ENCODE data around the gene DCUN1D2. TPM values are rescaled to one million over a fixed set of nuclear protein-coding genes. Genes with fewer than 3 reads are reported as not detected.
A peak's percentile ranks its signal among the peaks of the same experiment; 100 is the strongest.

The DCUN1D2 gene
- total RNA-seq, 1 donor from 2014 or later, result 24.6 TPM

GRCh38 chr13:113417008-113417751 lies 73.3 kb downstream of the DCUN1D2 start:
- Histone ChIP-seq H3K4me3 (no peak overlapping the region), H3K27me3 (peaks cover 11% of the 10 kb centered on the region)
- no peak for TF ChIP-seq CTCF (IDR thresholded peaks at IDR 0.05)

GRCh38 chr13:113415825-113416224 lies 74.7 kb downstream of the DCUN1D2 start:
- H3K4me1 ChIP-seq, result no peaks in the 10 kb centered on the region
- intact Hi-C loops (cut with DNase I), result no loop called here
- no peak for TF ChIP-seq CTCF (IDR thresholded peaks at IDR 0.05)
- ATAC-seq, result no peak
- no peaks in the 10 kb centered on the region for H3K9me3 ChIP-seq
- no peak overlapping the region for H3K27ac ChIP-seq
- peaks cover 11% of the 10 kb centered on the region for H3K27me3 ChIP-seq
- H3K36me3 ChIP-seq, result no peaks in the 10 kb centered on the region
- no peak overlapping the region for H3K4me3 ChIP-seq
- no peak for DNase-seq

More at GRCh38 chr13:113417008-113417751, 73.3 kb downstream of the DCUN1D2 start:
- intact Hi-C loops (cut with DNase I), result no loop called here
- Histone ChIP-seq H3K27ac (no peak overlapping the region), H3K9me3 (no peaks in the 10 kb centered on the region), H3K4me1 (no peaks in the 10 kb centered on the region), H3K36me3 (no peaks in the 10 kb centered on the region)
- no peak for ATAC-seq
- peak; percentile 55 for DNase-seq

- no peak for TF ChIP-seq CTCF (IDR thresholded peaks at IDR 0.05)
- ATAC-seq, result no peak
- intact Hi-C loops (cut with DNase I), result no loop called here
These were observed 75.5 kb downstream of the DCUN1D2 start for GRCh38 chr13:113415032-113415431.

GRCh38 chr13:113414335-113414734 lies 76.2 kb downstream of the DCUN1D2 start:
- peaks cover 16% of the 10 kb centered on the region for H3K27me3 ChIP-seq
- intact Hi-C loops (cut with DNase I), result no loop called here
- H3K4me1 ChIP-seq, result no peaks in the 10 kb centered on the region
- no peak overlapping the region for H3K27ac ChIP-seq
- no peak for TF ChIP-seq CTCF (IDR thresholded peaks at IDR 0.05)
- H3K4me3 ChIP-seq, result no peak overlapping the region
- H3K9me3 ChIP-seq, result no peaks in the 10 kb centered on the region
- H3K36me3 ChIP-seq, result no peaks in the 10 kb centered on the region
- no peak for ATAC-seq
- no peak for DNase-seq

More at GRCh38 chr13:113415032-113415431, 75.5 kb downstream of the DCUN1D2 start:
- Histone ChIP-seq H3K36me3 (no peaks in the 10 kb centered on the region), H3K27me3 (peaks cover 17% of the 10 kb centered on the region), H3K4me3 (no peak overlapping the region), H3K4me1 (no peaks in the 10 kb centered on the region), H3K27ac (no peak overlapping the region), H3K9me3 (no peaks in the 10 kb centered on the region)
- no peak for DNase-seq

- no peak overlapping the region for H3K27ac ChIP-seq
- no peak for TF ChIP-seq CTCF (IDR thresholded peaks at IDR 0.05)
- H3K4me1 ChIP-seq, result no peaks in the 10 kb centered on the region
- H3K36me3 ChIP-seq, result no peaks in the 10 kb centered on the region
- H3K27me3 ChIP-seq, result peaks cover 16% of the 10 kb centered on the region
- H3K9me3 ChIP-seq, result no peaks in the 10 kb centered on the region
- ATAC-seq (peak; percentile 77), DNase-seq (peak; percentile 67)
- intact Hi-C loops (cut with DNase I), result no loop called here
- no peak overlapping the region for H3K4me3 ChIP-seq
These were observed 76.6 kb downstream of the DCUN1D2 start for GRCh38 chr13:113413898-113414282.
